T-cell (primary cell): ENCODE data around the gene EML6. TPM values are rescaled to one million over a fixed set of nuclear protein-coding genes. Genes with fewer than 3 reads are reported as not detected.

ENCODE experiments used
- ATAC-seq, 4 experiments: fragments of 200-7000 bp in 3 of 4; fragments of 150-1000 bp in 1 of 4; cut with Tn5 transposase; replicated peaks in 1 of 4; 1 replicate in 3 of 4; 2 replicates in 1 of 4; pipeline ENCODE4 v1.10.0; 2021; ENCODE audit warnings: moderate library complexity in 3 of 4, mild to moderate bottlenecking in 2 of 4, moderate number of reproducible peaks in 1 of 4
- CTCF ChIA-PET, 2 donors: fragments of 300-600 bp; sonication (Branson Sonifier 250); formaldehyde crosslinking; loops; one replicate each; lab custom pipeline; 2022; ENCODE audit warnings: antibody characterized with exemption in 2 of 2; lab: Charles Lee
- POLR2A ChIA-PET, 2 donors: fragments of 300-600 bp; sonication (Branson Sonifier 250); formaldehyde crosslinking; loops; one replicate each; lab custom pipeline; 2022; ENCODE audit warnings: antibody characterized with exemption in 2 of 2; lab: Charles Lee
- DNase-seq, 35 experiments: peaks; one replicate each; pipeline versions ENCODE4 v3.0.0 to v3.0.0-alpha.2; 2013 to 2023
- H3K27ac ChIP-seq: one replicate; pipeline ENCODE4 v1.5.1; 2013; ENCODE audit warnings: low read length
- H3K27me3 ChIP-seq, 2 experiments: replicated peaks in 1 of 2; 1 replicate in 1 of 2; 2 replicates in 1 of 2; pipeline versions ENCODE4 v1.6.1 to v1.7.0; 2013; ENCODE audit warnings: low read length in 1 of 2, mixed read lengths in 1 of 2; ENCODE audit not compliant: control insufficient read depth in 2 of 2, insufficient read depth in 2 of 2; ENCODE audit errors: extremely low read depth in 1 of 2
- H3K36me3 ChIP-seq, 2 donors: 1 replicate in 1 of 2; 2 replicates in 1 of 2; pipeline versions ENCODE4 v1.6.1 to v1.7.0; 2013; ENCODE audit warnings: low read length in 1 of 2; ENCODE audit not compliant: control insufficient read depth in 2 of 2, insufficient read depth in 1 of 2; ENCODE audit errors: extremely low read depth in 1 of 2
- H3K4me1 ChIP-seq, 2 experiments: 1 replicate in 1 of 2; 2 replicates in 1 of 2; pipeline versions ENCODE4 v1.6.1 to v1.7.0; 2013; ENCODE audit warnings: low read length in 2 of 2, mixed read lengths in 1 of 2; ENCODE audit not compliant: insufficient read depth in 2 of 2, control insufficient read depth in 1 of 2; ENCODE audit errors: extremely low read depth in 1 of 2
- H3K4me3 ChIP-seq, 2 donors: 1 replicate in 1 of 2; 2 replicates in 1 of 2; pipeline versions ENCODE4 v1.5.1 to v1.7.0; 2013; ENCODE audit warnings: mild to moderate bottlenecking in 2 of 2, low read length in 1 of 2, moderate library complexity in 1 of 2; ENCODE audit not compliant: control insufficient read depth in 1 of 2; ENCODE audit errors: extremely low read depth in 1 of 2
- H3K9me3 ChIP-seq: 2 replicates; pipeline ENCODE4 v1.7.0; 2013
- H3K27ac Mint-ChIP-seq, 2 donors: one replicate each; pipeline ENCODE4 v1.8.0; 2020 to 2021; ENCODE audit warnings: mild to moderate bottlenecking in 2 of 2, mixed read lengths in 2 of 2
- H3K27me3 Mint-ChIP-seq, 2 donors: one replicate each; pipeline ENCODE4 v1.8.0; 2021 to 2022; ENCODE audit warnings: mixed read lengths in 2 of 2
- H3K36me3 Mint-ChIP-seq: one replicate; pipeline ENCODE4 v1.8.0; 2021; ENCODE audit warnings: mixed read lengths
- H3K4me1 Mint-ChIP-seq, 3 donors: one replicate each; pipeline ENCODE4 v1.8.0; 2020 to 2022; ENCODE audit warnings: mixed read lengths in 3 of 3, mild to moderate bottlenecking in 1 of 3
- H3K4me3 Mint-ChIP-seq, 3 donors: one replicate each; pipeline ENCODE4 v1.8.0; 2020 to 2022; ENCODE audit warnings: mild to moderate bottlenecking in 3 of 3, mixed read lengths in 3 of 3, moderate library complexity in 3 of 3
- H3K9me3 Mint-ChIP-seq, 3 donors: one replicate each; pipeline ENCODE4 v1.8.0; 2020 to 2022; ENCODE audit warnings: mixed read lengths in 3 of 3
- WGBS: methylation state at CpG from one replicate; pipeline ENCODE4 v1.1.5; 2013; ENCODE audit warnings: missing lambda C conversion rate; ENCODE audit not compliant: insufficient coverage; 5-methylcytosine and 5-hydroxymethylcytosine counted together
- total RNA-seq, 35 experiments: library from RNA in 6 of 35; stranded (reverse) in 6 of 35; fragments of 120-200 nt in 1 of 35; gene quantifications; one replicate each; pipeline versions ENCODE4 v1.2.1 to v1.2.4 and lab custom pipeline; 2013 to 2026

The EML6 gene
- total RNA-seq, 5 donors from 2014 or later (not counting 1 experiment from before 2014, with no cell fraction given) = 1.3 to 2.6 (median 1.8) TPM

- no peaks in the 10 kb centered on the region for H3K36me3 ChIP-seq
- WGBS = 85% methylated on average over 4 of the region's 5 CpGs
- H3K27me3 Mint-ChIP-seq = no peaks in the 10 kb centered on the region
Measured at GRCh38 chr2:54904836-54905235, 181.4 kb downstream of the EML6 start.

GRCh38 chr2:54906716-54907115 lies 183.3 kb downstream of the EML6 start:
- H3K9me3 Mint-ChIP-seq = no peaks in the 10 kb centered on the region
- no peak overlapping the region for H3K27ac ChIP-seq
- 46% methylated on average over 3 of the region's 3 CpGs for WGBS
- no peak for DNase-seq
- H3K36me3 ChIP-seq = no peaks in the 10 kb centered on the region
- H3K27me3 Mint-ChIP-seq = no peaks in the 10 kb centered on the region
- H3K9me3 ChIP-seq = no peaks in the 10 kb centered on the region
- H3K36me3 Mint-ChIP-seq = no peaks in the 10 kb centered on the region
- no peak overlapping the region for H3K4me3 ChIP-seq
- no peaks in the 10 kb centered on the region for H3K27me3 ChIP-seq
- ChIA-PET CTCF (no interaction called here), POLR2A (no interaction called here)
- ATAC-seq = no peak
- no peak overlapping the region for H3K4me3 Mint-ChIP-seq
- peaks cover 0 to 11% (median 9%) of the 10 kb centered on the region in 3 donors for H3K4me1 Mint-ChIP-seq
- H3K4me1 ChIP-seq = peaks cover 0 to 3% of the 10 kb centered on the region in 2 experiments
- H3K27ac Mint-ChIP-seq = no peak overlapping the region

More at GRCh38 chr2:54904836-54905235, 181.4 kb downstream of the EML6 start:
- ATAC-seq (no peak), DNase-seq (no peak)
- H3K4me3 ChIP-seq = no peak overlapping the region
- H3K9me3 ChIP-seq = no peaks in the 10 kb centered on the region
- CTCF ChIA-PET = no interaction called here
- no peaks in the 10 kb centered on the region for H3K27me3 ChIP-seq
- Mint-ChIP-seq H3K9me3 (no peaks in the 10 kb centered on the region), H3K36me3 (no peaks in the 10 kb centered on the region), H3K4me3 (no peak overlapping the region), H3K27ac (no peak overlapping the region), H3K4me1 (peaks cover 0 to 11% (median 9%) of the 10 kb centered on the region in 3 donors)
- H3K27ac ChIP-seq = no peak overlapping the region
- POLR2A ChIA-PET = no interaction called here
- H3K4me1 ChIP-seq = peaks cover 0 to 3% of the 10 kb centered on the region in 2 experiments

DNA sequence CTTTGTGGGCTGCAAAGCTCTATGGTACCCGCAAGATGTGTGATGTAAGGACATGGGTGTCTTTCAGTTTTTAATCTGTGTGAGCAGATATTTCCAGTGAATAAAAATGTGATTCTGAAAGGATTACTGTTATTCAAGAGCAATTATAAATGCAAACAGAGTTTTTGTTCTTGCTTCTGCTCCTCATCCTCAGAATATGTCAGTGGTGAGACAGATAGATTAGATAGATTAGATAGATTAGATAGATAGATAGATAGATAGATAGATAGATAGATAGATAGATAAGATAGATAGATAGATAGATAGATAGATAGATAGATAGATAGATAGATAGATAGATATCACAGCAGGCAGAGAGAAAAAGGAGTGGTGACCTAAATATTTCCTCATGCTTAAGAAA lies 184.2 kb downstream of the EML6 start:
- DNase-seq (no peak), ATAC-seq (no peak)
- no peaks in the 10 kb centered on the region for H3K27me3 Mint-ChIP-seq
- Histone ChIP-seq H3K9me3 (no peaks in the 10 kb centered on the region), H3K4me1 (peaks cover 0 to 3% of the 10 kb centered on the region in 2 experiments), H3K36me3 (no peaks in the 10 kb centered on the region), H3K4me3 (no peak overlapping the region), H3K27ac (no peak overlapping the region), H3K27me3 (no peaks in the 10 kb centered on the region)
- H3K4me1 Mint-ChIP-seq = peaks cover 0 to 11% (median 9%) of the 10 kb centered on the region in 3 donors
- POLR2A ChIA-PET = interaction anchor here in 1 of 2 donors (0.6 to 1.3 kb wide), 2 partner anchors 272 to 305 kb away, joined by 3 to 5 read pairs; no protein-coding TSS in a partner anchor
- H3K27ac Mint-ChIP-seq = no peak overlapping the region
- no peaks in the 10 kb centered on the region for H3K36me3 Mint-ChIP-seq
- H3K9me3 Mint-ChIP-seq = no peaks in the 10 kb centered on the region
- H3K4me3 Mint-ChIP-seq = no peak overlapping the region
- CTCF ChIA-PET = interaction anchor here in 1 of 2 donors (0.7 kb wide), 1 partner anchor 23 kb away, joined by 5 read pairs; no protein-coding TSS in a partner anchor
- no CpG with 5 or more reads among the region's 1 CpG for whole genome bisulfite sequencing

GRCh38 chr2:54908591-54908990 lies 185.1 kb downstream of the EML6 start:
- Histone ChIP-seq H3K27me3 (no peaks in the 10 kb centered on the region), H3K27ac (no peak overlapping the region), H3K9me3 (no peaks in the 10 kb centered on the region), H3K4me1 (peaks cover 0 to 3% of the 10 kb centered on the region in 2 experiments), H3K36me3 (no peaks in the 10 kb centered on the region), H3K4me3 (no peak overlapping the region)
- no peaks in the 10 kb centered on the region for H3K27me3 Mint-ChIP-seq
- ChIA-PET POLR2A (interaction anchor here in 1 of 2 donors (0.5 kb wide), 1 partner anchor 1052 kb away, joined by 7 read pairs; no protein-coding TSS in a partner anchor), CTCF (interaction anchor here in 1 of 2 donors (0.7 kb wide), 1 partner anchor 277 kb away, joined by 5 read pairs; no protein-coding TSS in a partner anchor)
- WGBS = 93% methylated on average over 4 of the region's 6 CpGs
- H3K27ac Mint-ChIP-seq = no peak overlapping the region
- H3K36me3 Mint-ChIP-seq = no peaks in the 10 kb centered on the region
- ATAC-seq (no peak), DNase-seq (no peak)
- peaks cover 0 to 11% (median 9%) of the 10 kb centered on the region in 3 donors for H3K4me1 Mint-ChIP-seq
- no peak overlapping the region for H3K4me3 Mint-ChIP-seq
- H3K9me3 Mint-ChIP-seq = no peaks in the 10 kb centered on the region

DNA sequence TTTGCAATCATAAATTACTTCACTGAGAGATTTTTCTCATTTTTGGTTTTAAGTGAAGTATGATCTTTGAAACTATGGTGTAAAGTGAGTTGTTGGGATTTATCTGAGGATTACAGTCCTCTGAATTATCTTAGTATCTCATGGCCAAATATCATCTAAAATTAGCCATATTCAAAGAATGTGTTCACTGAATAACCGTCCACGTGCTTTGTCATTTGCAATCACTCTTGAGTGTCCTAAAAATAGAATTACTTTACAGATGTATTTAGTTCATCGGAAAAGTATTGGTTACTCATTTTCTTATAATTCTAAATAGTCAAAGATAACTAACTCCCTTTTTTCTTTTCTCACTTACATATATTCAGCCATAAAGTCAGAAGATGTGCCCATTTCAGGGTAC lies 185.5 kb downstream of the EML6 start:
- Histone ChIP-seq H3K4me3 (no peak overlapping the region), H3K27ac (no peak overlapping the region), H3K9me3 (no peaks in the 10 kb centered on the region), H3K4me1 (peaks cover 0 to 3% of the 10 kb centered on the region in 2 experiments), H3K27me3 (no peaks in the 10 kb centered on the region), H3K36me3 (no peaks in the 10 kb centered on the region)
- CTCF ChIA-PET = no interaction called here
- no peak for ATAC-seq
- Mint-ChIP-seq H3K36me3 (no peaks in the 10 kb centered on the region), H3K9me3 (no peaks in the 10 kb centered on the region), H3K4me1 (peaks cover 0 to 7% (median 5%) of the 10 kb centered on the region in 3 donors), H3K4me3 (no peak overlapping the region), H3K27ac (no peak overlapping the region), H3K27me3 (no peaks in the 10 kb centered on the region)
- POLR2A ChIA-PET = interaction anchor here in 1 of 2 donors (0.5 kb wide), 1 partner anchor 1053 kb away, joined by 7 read pairs; no protein-coding TSS in a partner anchor
- no CpG with 5 or more reads among the region's 3 CpGs for WGBS
- no peak for DNase-seq

DNA sequence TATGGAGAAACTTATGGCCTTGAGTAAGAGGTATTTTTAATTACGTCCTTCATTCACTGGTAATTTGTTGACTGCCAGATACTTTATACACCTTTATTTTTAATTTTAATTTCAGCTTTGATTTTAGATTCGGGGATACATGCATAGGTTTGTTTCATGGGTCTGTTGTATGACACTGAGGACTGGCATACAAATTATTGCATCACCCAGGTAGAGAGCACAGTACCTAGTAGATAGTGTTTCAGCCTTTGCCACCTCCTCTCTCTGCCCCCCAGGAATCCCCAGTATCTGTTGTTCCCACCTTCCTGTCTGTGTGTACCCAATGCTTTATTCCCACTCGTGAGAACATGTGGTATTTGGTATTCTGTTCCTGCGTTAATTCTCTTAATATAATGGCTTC lies 188.8 kb downstream of the EML6 start:
- Histone ChIP-seq H3K4me3 (no peak overlapping the region), H3K36me3 (no peaks in the 10 kb centered on the region), H3K9me3 (no peaks in the 10 kb centered on the region), H3K27ac (no peak overlapping the region), H3K4me1 (no peaks in the 10 kb centered on the region), H3K27me3 (no peaks in the 10 kb centered on the region)
- Mint-ChIP-seq H3K9me3 (no peaks in the 10 kb centered on the region), H3K27me3 (peaks cover 0 to 2% of the 10 kb centered on the region in 2 donors), H3K27ac (no peak overlapping the region), H3K4me1 (no peaks in the 10 kb centered on the region), H3K4me3 (no peak overlapping the region), H3K36me3 (no peaks in the 10 kb centered on the region)
- DNase-seq = no peak
- POLR2A ChIA-PET = no interaction called here
- no CpG with 5 or more reads among the region's 4 CpGs for WGBS
- no peak for ATAC-seq
- CTCF ChIA-PET = no interaction called here
